GM21390 (cell line): ENCODE data around the gene DENND1A.

Source experiments
- ATAC-seq: cut with Tn5 transposase; IDR thresholded peaks from one replicate; pipeline ENCODE4 v1.9.1; 2021; ENCODE audit not compliant: unreplicated experiment

Gene DENND1A

GRCh38 chr9:123630233-123630632 lies 299.7 kb downstream of the DENND1A start:
- no peak for ATAC-seq

GRCh38 chr9:123629531-123629930 lies 300.4 kb downstream of the DENND1A start:
- no peak for ATAC-seq

DNA sequence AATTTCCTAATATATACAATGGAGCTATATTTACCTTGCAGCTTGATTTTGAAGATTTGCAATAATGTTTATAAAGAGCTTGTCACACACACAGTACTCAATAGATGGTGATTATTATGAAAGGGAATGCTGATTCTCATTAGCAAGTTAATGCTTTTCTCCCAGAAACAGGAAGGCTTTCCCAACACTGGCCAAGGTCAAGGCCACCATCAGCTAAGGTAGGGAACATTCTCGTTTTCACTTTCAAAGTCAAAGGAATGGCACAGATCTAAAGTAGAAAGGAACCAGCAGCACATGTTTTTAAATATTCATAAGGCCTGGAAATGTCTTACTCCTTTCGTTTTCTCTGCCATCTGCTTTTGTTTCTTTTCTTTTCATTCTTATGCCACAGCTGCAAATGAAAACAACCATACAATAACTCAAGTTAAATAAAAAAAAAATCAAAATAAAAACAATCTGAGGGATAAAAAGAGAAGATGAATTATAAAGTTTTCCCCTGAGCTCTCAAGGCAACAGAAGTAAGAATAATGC lies 307.1 kb downstream of the DENND1A start:
- no peak for ATAC-seq

- ATAC-seq: no peak
Observed at GRCh38 chr9:123620239-123620638, 309.7 kb downstream of the DENND1A start.

DNA sequence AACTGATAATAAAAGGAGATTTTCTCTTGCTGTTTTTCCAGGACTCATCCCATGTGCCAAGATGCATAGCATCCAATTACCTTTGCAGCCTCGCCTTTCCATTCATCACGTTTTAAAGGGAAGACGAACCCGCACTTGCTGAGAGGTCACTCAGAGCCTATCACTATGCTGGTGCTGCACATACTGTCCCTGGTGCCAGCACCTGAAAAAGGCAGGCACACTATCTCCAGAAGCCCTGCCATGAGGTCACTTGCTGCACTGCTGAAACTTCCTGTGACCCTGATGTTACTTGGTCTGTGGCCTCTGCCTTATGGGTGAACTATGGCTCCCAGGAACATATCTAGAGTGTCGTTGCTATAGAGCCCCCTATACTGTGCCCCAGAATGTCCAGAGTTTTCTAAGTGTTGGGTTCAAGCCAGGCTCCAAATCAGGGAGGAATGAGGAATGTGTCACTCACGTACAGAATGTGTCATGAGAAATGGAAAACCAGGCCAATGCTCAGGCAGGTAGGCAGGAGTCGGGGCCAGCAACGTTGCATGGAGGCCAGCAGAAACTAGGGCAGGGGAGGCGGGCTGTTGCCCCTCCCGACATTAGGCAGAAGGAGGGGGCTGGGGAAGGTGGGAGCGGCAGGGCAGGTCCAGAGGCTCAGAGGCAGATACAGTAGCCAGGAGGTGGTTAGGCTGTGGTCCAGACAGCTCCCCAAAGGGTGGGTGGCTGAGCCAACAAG lies 311.8 kb downstream of the DENND1A start:
- ATAC-seq: no peak

GRCh38 chr9:123617286-123617685 lies 312.6 kb downstream of the DENND1A start:
- ATAC-seq: no peak

DNA sequence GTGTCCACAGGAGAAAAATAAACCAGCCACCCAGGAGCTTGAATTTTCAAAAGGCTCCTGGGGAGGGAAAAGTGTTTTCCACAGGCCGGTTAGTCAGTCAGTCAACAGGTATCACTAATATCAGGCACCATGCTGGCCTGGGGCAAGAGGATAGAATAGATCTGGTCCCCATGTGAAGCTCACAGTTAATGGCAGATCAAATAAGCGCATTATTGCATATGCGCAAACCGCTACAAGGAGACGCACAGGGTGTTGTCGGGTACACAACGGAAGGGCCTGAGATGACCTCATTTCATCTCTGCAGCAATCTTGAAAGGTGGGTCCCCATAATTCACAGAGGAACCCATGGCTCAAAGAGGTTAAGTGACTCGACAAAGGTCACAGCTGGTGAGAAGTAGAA lies 313.2 kb downstream of the DENND1A start:
- ATAC-seq: no peak

GRCh38 chr9:123615381-123615780 lies 314.5 kb downstream of the DENND1A start:
- no peak for ATAC-seq

- no peak for ATAC-seq
Observed at GRCh38 chr9:123614306-123615263, 315.3 kb downstream of the DENND1A start.

DNA sequence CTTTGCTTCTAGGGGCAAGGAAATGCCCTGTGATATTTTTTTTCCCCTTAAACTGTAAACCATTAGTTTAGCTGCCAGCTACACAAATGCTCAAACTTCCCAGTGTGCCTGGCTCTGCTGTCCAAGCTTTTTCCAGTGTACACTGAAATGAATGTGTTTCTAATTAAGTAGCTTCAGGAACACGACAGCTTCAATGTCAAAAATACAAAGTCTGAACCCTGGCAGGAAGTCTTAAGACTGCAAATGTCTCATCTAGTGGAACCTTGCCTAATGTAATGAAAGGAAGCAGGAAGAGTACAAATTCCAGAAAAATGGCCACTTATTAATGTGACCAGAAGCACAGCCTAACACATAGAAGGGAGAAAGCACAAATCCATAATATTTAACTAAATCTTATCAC lies 318.7 kb downstream of the DENND1A start:
- ATAC-seq: no peak

- ATAC-seq: no peak
Observed at GRCh38 chr9:123609844-123610243, 320.1 kb downstream of the DENND1A start.

- ATAC-seq: peak; percentile 95
Observed at GRCh38 chr9:123608104-123608503, 321.8 kb downstream of the DENND1A start.

- no peak for ATAC-seq
Observed at GRCh38 chr9:123607479-123607878, 322.4 kb downstream of the DENND1A start.

GRCh38 chr9:123606141-123606540 lies 323.8 kb downstream of the DENND1A start:
- ATAC-seq: no peak

DNA sequence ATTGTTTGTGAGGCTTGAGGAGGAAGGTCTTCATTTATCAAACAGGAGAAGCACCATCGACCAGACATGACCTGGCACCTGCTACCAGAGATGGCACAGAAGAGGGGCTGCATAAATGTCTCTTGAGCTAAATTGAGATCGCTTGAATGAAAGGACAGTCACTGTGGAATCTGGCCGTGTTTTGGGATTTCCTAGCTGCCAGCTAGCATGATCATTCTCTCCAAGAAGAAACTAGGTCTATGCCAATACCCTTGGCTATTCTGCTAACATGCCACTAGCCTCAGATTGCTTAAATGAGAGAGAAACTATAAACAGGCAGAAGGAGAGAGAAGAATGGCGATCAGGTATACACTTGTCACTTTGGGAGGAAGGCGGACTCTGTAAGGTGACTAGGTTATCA lies 324.6 kb downstream of the DENND1A start:
- no peak for ATAC-seq

GRCh38 chr9:123604861-123605260 lies 325.1 kb downstream of the DENND1A start:
- no peak for ATAC-seq

DNA sequence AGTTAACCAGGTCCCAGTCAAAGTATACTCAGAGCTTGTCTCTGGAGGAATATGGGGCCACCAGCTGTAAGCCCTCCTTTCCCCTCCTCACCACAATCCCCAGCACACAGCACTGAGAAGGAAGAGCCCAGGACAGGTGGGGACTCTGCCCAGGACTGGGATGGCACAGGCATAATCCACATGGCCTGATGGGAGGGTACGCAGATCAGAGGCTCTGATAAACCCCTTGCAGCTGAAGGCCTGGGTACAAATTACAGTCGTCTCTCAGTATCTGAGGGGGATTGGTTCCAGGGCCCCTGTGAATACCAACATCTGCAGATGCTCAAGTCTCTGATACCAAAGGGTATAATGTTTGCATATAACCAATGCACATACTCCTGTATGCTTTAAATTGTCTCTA lies 328.1 kb downstream of the DENND1A start:
- ATAC-seq: no peak

- no peak for ATAC-seq
Observed at GRCh38 chr9:123599781-123600180, 330.1 kb downstream of the DENND1A start.

DNA sequence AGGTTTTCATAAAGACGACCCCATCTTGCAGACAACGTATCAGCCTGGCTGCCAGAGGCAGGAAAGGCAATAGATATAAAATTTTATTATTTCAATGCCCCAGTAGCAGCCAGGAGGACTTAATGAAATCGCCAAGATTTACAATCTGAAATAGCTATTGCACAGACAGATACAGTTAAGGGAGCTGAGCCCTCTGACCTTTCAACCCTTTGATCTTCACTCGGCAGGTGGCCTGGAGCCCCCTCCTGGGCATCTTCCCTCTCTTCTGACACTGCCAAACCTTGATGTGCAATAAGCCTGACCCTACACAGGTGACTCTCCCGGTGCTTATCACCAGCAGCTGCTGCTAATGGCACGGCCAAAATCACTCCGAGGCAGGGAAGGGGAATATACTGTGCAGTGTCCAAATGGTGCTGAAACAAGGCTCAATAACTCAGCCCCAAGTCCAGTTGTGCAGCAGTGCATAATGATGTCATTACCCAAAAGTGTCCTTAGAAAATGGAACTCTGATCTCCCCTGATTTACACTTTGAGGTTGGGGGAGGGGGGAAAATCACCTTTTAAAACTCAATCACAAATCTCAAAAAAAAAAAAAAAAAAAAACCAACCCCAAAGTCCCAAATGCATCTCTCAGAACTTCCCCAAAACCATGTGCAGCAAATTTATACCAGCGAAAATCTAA lies 331.9 kb downstream of the DENND1A start:
- no peak for ATAC-seq

DNA sequence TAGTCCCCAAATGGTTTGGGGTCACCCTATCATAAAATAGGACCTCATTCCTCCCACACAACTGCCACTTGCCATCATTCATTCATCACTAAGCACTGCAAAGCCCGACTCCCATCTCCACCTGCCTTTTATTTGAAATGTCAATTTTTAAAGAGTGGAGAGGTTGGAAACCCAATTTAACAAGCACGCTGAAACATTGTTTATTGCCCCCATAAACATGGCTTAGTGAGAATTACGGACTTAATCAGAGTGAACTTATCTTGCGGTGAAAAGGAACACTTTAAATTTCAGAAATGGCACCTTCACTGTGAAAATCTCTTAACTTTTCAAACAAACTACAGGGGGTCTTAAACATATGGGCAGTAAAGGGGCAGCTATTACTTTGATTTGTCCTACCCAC lies 332.9 kb downstream of the DENND1A start:
- no peak for ATAC-seq

- no peak for ATAC-seq
Observed at GRCh38 chr9:123591283-123591682, 338.6 kb downstream of the DENND1A start.
